Activated CD8-positive, alpha-beta memory T cell treated with anti-CD3 and anti-CD28 coated beads, Interleukin-2, amount 50 U/mL, for 24 hours (primary cell): ENCODE measurements around the gene NDC1.
"Not testable (repeated sequence)": the region's sequence is repeated elsewhere in the genome, so short reads cannot be mapped to it uniquely, and the experiment has no call there.

Experiments
- DNase-seq: peaks from one replicate; pipeline ENCODE4 v3.0.0-alpha.2; 2020; ENCODE audit errors: extremely low read depth

The NDC1 gene

GRCh38 chr1:53766194-53766742, 71.8 kb downstream of the NDC1 start:
- no peak for DNase-seq

GRCh38 chr1:53765657-53766056, 72.4 kb downstream of the NDC1 start:
- no peak for DNase-seq

- no peak for DNase-seq
Measured at GRCh38 chr1:53763911-53764310, 74.2 kb downstream of the NDC1 start.

- DNase-seq: no peak
Measured at GRCh38 chr1:53763461-53763860, 74.6 kb downstream of the NDC1 start.

- not testable (repeated sequence) for DNase-seq
Measured at GRCh38 chr1:53760497-53760896, 77.6 kb downstream of the NDC1 start.

GRCh38 chr1:53755874-53756273, 82.2 kb downstream of the NDC1 start:
- no peak for DNase-seq

- DNase-seq: no peak
Measured at GRCh38 chr1:53754484-53755312, 83.4 kb downstream of the NDC1 start.

GRCh38 chr1:53752281-53752680, 85.8 kb downstream of the NDC1 start:
- DNase-seq: no peak

GRCh38 chr1:53747841-53748240, 90.3 kb downstream of the NDC1 start:
- no peak for DNase-seq

- no peak for DNase-seq
Measured at GRCh38 chr1:53740621-53741105, 97.4 kb downstream of the NDC1 start.

GRCh38 chr1:53739109-53739681, 98.9 kb downstream of the NDC1 start, which contains the start of gene GLIS1:
Gene GLIS1, minus strand, starts transcription at chr1:53739164. Its CDS starts 1,100 bp downstream, at chr1:53738064.
- DNase-seq: peak; percentile 5

- no peak for DNase-seq
Measured at GRCh38 chr1:53738205-53739108, 99.6 kb downstream of the NDC1 start.

- DNase-seq: no peak
Measured at GRCh38 chr1:53737648-53738204, 100.4 kb downstream of the NDC1 start.

GRCh38 chr1:53736290-53736689, 101.8 kb downstream of the NDC1 start:
- DNase-seq: no peak

GRCh38 chr1:53735681-53736080, 102.4 kb downstream of the NDC1 start:
- no peak for DNase-seq

GRCh38 chr1:53735261-53735660, 102.8 kb downstream of the NDC1 start:
- no peak for DNase-seq

GRCh38 chr1:53734650-53735211, 103.4 kb downstream of the NDC1 start:
- no peak for DNase-seq

GRCh38 chr1:53733975-53734649, 104.0 kb downstream of the NDC1 start:
- no peak for DNase-seq

GRCh38 chr1:53733447-53733931, 104.6 kb downstream of the NDC1 start:
- no peak for DNase-seq

- DNase-seq: no peak
Measured at GRCh38 chr1:53732912-53733317, 105.2 kb downstream of the NDC1 start.
